ENCODE measurements around the gene PCP4. TPM values are rescaled to one million over a fixed set of nuclear protein-coding genes. Genes with fewer than 3 reads are reported as not detected.

The PCP4 gene
- total and polyA plus RNA-seq, 2 donors (not counting 3 experiments of a cell fraction or from before 2014, with no cell fraction given), result not detected

- no peak overlapping the region for H3K9ac ChIP-seq (replicated peaks; ENCODE audit: extremely low read depth, insufficient read depth, low read length)
- H3K4me1 ChIP-seq (ENCODE audit: control insufficient read depth, extremely low read depth, insufficient read depth, low read length), result no peaks in the 10 kb centered on the region
- no peaks in the 10 kb centered on the region for H3K36me3 ChIP-seq (ENCODE audit: control insufficient read depth in 2 of 2, extremely low read depth in 1 of 2, insufficient read depth in 2 of 2, low read length in 2 of 2)
- H3K27ac ChIP-seq (ENCODE audit: insufficient read depth, low read depth, low read length), result no peak overlapping the region
- intact Hi-C loops (cut with micrococcal nuclease) (no loop called here), dilution Hi-C loops (cut with MboI; ENCODE audit: extremely low pct_ligation_motif_present, low sequenced_read_pairs) (no loop called here)
- ChIA-PET CTCF (no interaction called here), POLR2A (no interaction called here)
- H3K9me1 ChIP-seq (replicated peaks; ENCODE audit: control insufficient read depth, extremely low read depth, insufficient read depth, low read length), result no peaks in the 10 kb centered on the region
- TF ChIP-seq MYC (IDR thresholded peaks at IDR 0.05; ENCODE audit: low read depth, low read length) (no peak), GATA2 (IDR thresholded peaks at IDR 0.05; ENCODE audit: insufficient read depth, insufficient read length, low read depth, low read length) (no peak), POLR2AphosphoS5 (IDR thresholded peaks at IDR 0.05; ENCODE audit: insufficient read depth, low read depth, low read length) (no peak), JUN (IDR thresholded peaks at IDR 0.05; ENCODE audit: borderline replicate concordance, insufficient read depth, insufficient read length, low read depth) (no peak), FOS (IDR thresholded peaks at IDR 0.05; ENCODE audit: borderline replicate concordance, insufficient read depth, low read length) (no peak), EZH2 (IDR thresholded peaks at IDR 0.05; ENCODE audit: borderline replicate concordance, low read depth, low read length, severe bottlenecking) (no peak), MAX (IDR thresholded peaks at IDR 0.05; ENCODE audit: insufficient read depth, insufficient read length) (no peak), POLR2A (IDR thresholded peaks at IDR 0.05; ENCODE audit: low read depth, low read length) (no peak), CTCF (IDR thresholded peaks at IDR 0.05; ENCODE audit: extremely low read depth in 1 of 2, insufficient read depth in 1 of 2, low read depth in 1 of 2, low read length in 2 of 2) (no peak)
- H2AFZ ChIP-seq (ENCODE audit: low read depth, low read length), result no peak overlapping the region
- BruUV-seq (replicated peaks), result no TSS peak
- H3K79me2 ChIP-seq (ENCODE audit: control insufficient read depth, insufficient read depth, low read length), result no peaks in the 10 kb centered on the region
- peaks cover 5% of the 10 kb centered on the region for H3K9me3 ChIP-seq (replicated peaks; ENCODE audit: control insufficient read depth, insufficient read depth, low read length)
- no peak for FAIRE-seq
- H3K27me3 ChIP-seq (ENCODE audit: control insufficient read depth in 2 of 2, insufficient read depth in 2 of 2, low read length in 2 of 2), result no peaks in the 10 kb centered on the region
- H3K4me2 ChIP-seq (ENCODE audit: insufficient read depth, low read length), result no peak overlapping the region
- H4K20me1 ChIP-seq (replicated peaks; ENCODE audit: control insufficient read depth, extremely low read depth, insufficient read depth, low read length), result no peaks in the 10 kb centered on the region
- no peak for DNase-seq (ENCODE audit: low read depth, low spot score)
- H3K4me3 ChIP-seq (replicated peaks in 1 of 3; ENCODE audit: insufficient read depth in 1 of 3, low read depth in 1 of 3, low read length in 3 of 3), result no peak overlapping the region
Measured at GRCh38 chr21:39976800-39977199, 109.6 kb downstream of the PCP4 start.

Other genes with a start within 250 kb of the PCP4 start
- not detected in 2 replicates for gene IGSF5, start 122.3 kb upstream of the PCP4 start, total RNA-seq
- not detected in 2 replicates for gene IGSF5, start 122.3 kb upstream of the PCP4 start, polyA plus RNA-seq

Data from endothelial cell of umbilical vein (primary cell).